ENCODE results near the gene AGAP2.
A peak's percentile ranks its signal among the peaks of the same experiment; 100 is the strongest.

AGAP2 gene

DNA sequence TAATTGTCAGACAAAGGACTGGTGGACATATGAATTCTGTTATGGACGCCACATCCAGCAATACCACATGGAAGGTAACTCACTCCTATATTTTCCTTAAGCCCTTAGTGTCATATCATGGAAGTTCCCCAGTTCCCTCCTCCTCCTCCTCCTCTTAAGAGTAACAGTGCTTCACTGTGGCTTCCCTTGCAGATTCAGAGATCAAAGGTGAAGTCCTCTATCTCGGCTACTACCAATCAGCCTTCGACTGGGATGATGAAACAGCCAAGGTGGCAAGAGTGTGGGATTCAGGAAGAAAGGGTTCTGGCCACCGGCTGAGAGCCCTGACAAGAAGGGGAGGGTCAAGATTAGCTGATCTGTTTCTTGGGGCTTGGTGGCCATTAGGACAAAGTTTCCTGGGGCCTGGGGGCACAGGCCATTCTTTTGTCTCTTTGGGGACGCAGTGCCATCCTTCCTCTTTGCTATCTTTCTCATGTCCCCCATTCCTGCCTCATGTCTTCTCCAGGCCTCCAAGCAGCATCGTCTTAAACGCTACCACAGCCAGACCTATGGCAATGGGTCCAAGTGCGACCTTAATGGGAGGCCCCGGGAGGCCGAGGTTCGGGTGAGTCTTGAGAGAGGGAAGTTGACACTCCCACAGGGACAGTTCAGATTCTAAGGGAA, 42.6 kb downstream of the AGAP2 start:
- H3K4me3 ChIP-seq (ENCODE audit: low read length) = no peak overlapping the region
- DNase-seq (ENCODE audit: low read depth) = no peak
- TF ChIP-seq, protein P1, sequence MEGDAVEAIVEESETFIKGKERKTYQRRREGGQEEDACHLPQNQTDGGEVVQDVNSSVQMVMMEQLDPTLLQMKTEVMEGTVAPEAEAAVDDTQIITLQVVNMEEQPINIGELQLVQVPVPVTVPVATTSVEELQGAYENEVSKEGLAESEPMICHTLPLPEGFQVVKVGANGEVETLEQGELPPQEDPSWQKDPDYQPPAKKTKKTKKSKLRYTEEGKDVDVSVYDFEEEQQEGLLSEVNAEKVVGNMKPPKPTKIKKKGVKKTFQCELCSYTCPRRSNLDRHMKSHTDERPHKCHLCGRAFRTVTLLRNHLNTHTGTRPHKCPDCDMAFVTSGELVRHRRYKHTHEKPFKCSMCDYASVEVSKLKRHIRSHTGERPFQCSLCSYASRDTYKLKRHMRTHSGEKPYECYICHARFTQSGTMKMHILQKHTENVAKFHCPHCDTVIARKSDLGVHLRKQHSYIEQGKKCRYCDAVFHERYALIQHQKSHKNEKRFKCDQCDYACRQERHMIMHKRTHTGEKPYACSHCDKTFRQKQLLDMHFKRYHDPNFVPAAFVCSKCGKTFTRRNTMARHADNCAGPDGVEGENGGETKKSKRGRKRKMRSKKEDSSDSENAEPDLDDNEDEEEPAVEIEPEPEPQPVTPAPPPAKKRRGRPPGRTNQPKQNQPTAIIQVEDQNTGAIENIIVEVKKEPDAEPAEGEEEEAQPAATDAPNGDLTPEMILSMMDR (conservative IDR thresholded peaks at IDR 0.05; ENCODE audit: low read depth, low read length) = no peak

DNA sequence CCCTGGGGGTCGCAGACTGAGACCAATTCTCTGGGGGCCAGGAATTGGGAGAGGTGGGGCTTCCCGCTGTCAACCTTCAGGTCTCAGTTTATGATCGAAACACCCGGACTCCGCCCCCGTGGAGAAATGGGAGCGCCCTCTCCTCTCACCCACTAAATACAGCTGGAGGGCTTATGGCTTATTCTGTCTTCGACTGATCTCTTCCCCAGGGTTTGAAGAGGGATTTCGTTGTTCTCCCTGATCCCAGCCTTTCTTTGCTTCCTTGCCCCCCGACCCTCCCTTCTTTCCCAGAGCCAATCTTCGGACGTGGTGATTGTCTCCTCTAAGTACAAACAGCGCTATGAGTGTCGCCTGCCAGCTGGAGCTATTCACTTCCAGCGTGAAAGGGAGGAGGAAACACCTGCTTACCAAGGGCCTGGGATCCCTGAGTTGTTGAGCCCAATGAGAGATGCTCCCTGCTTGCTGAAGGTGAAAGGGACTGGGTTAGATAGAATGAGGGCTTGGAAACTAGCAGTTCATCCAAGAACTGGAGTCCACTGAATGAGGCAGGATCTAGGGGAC, 44.0 kb downstream of the AGAP2 start:
- TF ChIP-seq, protein P1 (conservative IDR thresholded peaks at IDR 0.05; ENCODE audit: low read depth, low read length) = no peak
- DNase-seq (ENCODE audit: low read depth) = no peak
- peak overlapping the region; percentile 98 for H3K4me3 ChIP-seq (ENCODE audit: low read length)

DNA sequence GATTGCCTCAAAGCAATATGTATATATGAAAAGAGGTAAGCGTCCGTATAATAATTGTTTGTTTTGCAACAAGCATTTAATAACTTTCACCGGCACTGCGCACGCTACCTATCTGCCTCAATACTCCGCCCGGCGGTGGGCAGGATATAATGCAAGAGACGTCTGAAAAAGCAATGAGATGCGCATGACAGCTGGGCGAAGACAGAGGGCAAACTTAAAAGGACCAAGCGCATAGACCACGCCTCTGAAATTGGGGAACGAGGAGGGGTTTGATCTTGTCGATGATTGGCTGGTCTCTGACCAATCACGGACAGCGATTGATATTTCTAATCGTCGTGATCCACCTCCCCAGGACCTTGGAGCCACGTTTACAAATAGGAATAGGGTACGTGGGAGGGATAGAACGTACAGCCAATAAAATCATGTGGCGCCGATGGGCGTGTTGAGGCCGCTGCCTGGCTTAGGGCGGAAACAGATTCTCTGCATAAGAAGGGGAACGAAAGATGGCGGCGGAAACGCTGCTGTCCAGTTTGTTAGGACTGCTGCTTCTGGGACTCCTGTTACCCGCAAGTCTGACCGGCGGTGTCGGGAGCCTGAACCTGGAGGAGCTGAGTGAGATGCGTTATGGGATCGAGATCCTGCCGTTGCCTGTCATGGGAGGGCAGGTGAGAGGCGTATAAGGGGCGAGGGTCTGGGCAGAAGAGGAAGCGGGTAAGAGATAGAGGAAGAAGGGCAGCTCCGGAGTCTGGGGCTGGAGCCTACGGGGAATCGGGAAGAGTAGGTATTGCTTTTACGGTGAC, 44.7 kb downstream of the AGAP2 start, which contains the start of gene OS9:
Gene OS9 (plus strand): TSS at position 474 of the 800 bp plus-strand sequence. CDS start 30 bp downstream, at position 504.
- DNase-seq (ENCODE audit: low read depth) = peak; percentile 99
- peak within 1 kb of the TSS; percentile 98 for H3K4me3 ChIP-seq (ENCODE audit: low read length)
- TF ChIP-seq, protein P1 (conservative IDR thresholded peaks at IDR 0.05; ENCODE audit: low read depth, low read length) = peak; percentile 78

DNA sequence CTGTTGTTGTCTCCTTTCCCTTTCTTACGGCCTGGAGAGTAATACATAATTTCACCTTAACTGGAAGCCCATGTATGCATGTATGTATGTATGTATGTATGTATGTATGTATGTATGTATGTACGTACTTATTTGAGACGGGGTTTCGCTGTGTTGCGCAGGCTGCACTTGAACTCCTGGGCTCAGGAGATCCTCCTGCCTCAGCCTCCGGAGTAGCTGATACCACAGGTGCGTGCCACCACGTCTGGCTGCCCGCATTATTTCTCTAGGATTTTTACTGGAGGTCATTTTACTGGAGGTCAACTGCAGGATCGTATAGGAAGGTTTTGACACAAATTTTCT, 45.3 kb downstream of the AGAP2 start:
- DNase-seq (ENCODE audit: low read depth) = no peak

DNA sequence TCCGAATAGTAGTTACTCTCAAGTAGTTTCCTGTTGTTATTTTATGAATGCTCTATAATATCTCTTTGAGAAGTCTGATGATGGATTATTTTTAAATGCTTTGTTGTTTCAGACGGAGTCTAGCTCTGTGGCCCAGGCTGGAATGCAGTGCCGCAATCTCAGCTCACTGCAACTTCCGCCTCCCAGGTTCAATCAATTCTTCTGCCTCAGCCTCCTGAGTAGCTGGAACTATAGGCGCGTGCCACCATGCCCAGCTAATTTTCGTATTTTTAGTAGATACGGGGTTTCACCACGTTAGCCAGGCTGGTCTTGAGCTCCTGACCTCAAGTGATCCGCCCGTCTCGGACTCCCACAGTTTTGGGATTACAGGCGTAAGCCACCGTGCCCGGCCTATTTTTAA, 46.0 kb downstream of the AGAP2 start:
- TF ChIP-seq, protein P1 (conservative IDR thresholded peaks at IDR 0.05; ENCODE audit: low read depth, low read length) = no peak
- H3K4me3 ChIP-seq (ENCODE audit: low read length) = no peak overlapping the region
- DNase-seq (ENCODE audit: low read depth) = no peak

More for the DNA sequence above, 45.3 kb downstream of the AGAP2 start:
- TF ChIP-seq, protein P1 (conservative IDR thresholded peaks at IDR 0.05; ENCODE audit: low read depth, low read length) = no peak
- H3K4me3 ChIP-seq (ENCODE audit: low read length) = peak overlapping the region; percentile 98

DNA sequence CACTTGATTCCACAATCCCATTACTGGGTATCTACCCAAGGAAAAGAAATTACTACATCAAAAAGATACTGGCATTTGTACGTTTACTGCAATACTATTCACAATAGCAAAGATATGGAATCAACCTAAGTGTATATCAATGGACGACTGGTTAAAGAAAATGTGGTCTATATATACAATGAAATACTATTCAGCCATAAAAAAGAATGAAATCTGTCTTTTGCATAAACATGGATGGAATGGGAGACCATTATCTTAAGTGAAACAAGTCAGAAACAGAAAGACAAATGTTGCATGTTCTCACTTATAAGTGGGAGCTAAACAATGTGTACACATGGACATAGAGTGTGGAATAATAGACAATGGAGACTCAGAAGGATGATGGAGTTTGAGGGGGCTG, 49.6 kb downstream of the AGAP2 start:
- no peak for DNase-seq (ENCODE audit: low read depth)
- TF ChIP-seq, protein P1 (conservative IDR thresholded peaks at IDR 0.05; ENCODE audit: low read depth, low read length) = no peak
- no peak overlapping the region for H3K4me3 ChIP-seq (ENCODE audit: low read length)
